ENCODE measurements around the gene CGA. TPM values are rescaled to one million over a fixed set of nuclear protein-coding genes. Genes with fewer than 3 reads are reported as not detected.

CGA gene
- total RNA-seq, 1 experiment from 2014 or later: not detected

GRCh38 chr6:87068795-87069194, 26.1 kb downstream of the CGA start:
- Histone ChIP-seq H3K4me3 (ENCODE audit: low read depth, low read length, poor library complexity, severe bottlenecking) (no peak overlapping the region), H3K27me3 (replicated peaks; ENCODE audit: insufficient read depth, low read depth, low read length, poor library complexity) (no peaks in the 10 kb centered on the region), H3K36me3 (ENCODE audit: insufficient read depth, low read length, poor library complexity, severe bottlenecking) (no peaks in the 10 kb centered on the region), H3K27ac (ENCODE audit: low read depth, low read length, poor library complexity, severe bottlenecking) (no peak overlapping the region), H3K9me3 (ENCODE audit: low read depth, low read length, poor library complexity, severe bottlenecking) (no peaks in the 10 kb centered on the region), H3K4me1 (ENCODE audit: insufficient read depth, low read length, poor library complexity, severe bottlenecking) (no peaks in the 10 kb centered on the region)
- TF ChIP-seq EZH2 (IDR thresholded peaks at IDR 0.05; ENCODE audit: borderline replicate concordance, low read depth, low read length, poor library complexity, severe bottlenecking): no peak
- TF ChIP-seq, protein P1, sequence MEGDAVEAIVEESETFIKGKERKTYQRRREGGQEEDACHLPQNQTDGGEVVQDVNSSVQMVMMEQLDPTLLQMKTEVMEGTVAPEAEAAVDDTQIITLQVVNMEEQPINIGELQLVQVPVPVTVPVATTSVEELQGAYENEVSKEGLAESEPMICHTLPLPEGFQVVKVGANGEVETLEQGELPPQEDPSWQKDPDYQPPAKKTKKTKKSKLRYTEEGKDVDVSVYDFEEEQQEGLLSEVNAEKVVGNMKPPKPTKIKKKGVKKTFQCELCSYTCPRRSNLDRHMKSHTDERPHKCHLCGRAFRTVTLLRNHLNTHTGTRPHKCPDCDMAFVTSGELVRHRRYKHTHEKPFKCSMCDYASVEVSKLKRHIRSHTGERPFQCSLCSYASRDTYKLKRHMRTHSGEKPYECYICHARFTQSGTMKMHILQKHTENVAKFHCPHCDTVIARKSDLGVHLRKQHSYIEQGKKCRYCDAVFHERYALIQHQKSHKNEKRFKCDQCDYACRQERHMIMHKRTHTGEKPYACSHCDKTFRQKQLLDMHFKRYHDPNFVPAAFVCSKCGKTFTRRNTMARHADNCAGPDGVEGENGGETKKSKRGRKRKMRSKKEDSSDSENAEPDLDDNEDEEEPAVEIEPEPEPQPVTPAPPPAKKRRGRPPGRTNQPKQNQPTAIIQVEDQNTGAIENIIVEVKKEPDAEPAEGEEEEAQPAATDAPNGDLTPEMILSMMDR (conservative IDR thresholded peaks at IDR 0.05; ENCODE audit: low read depth, low read length): no peak
- DNase-seq (ENCODE audit: low spot score): no peak
- POLR2A ChIA-PET (ENCODE audit: low non-redundant PET): interaction anchor here (0.6 kb wide), 1 partner anchor 502 kb away, joined by 3 read pairs; no protein-coding TSS in a partner anchor
- CTCF ChIA-PET: no interaction called here
- intact Hi-C loops (cut with micrococcal nuclease; ENCODE audit: unreplicated experiment): loop anchor here (5.0 to 10.0 kb wide), 3 partner anchors 324 to 1804 kb away; no protein-coding TSS in a partner anchor
- no TSS peak for BruUV-seq (replicated peaks)

DNA sequence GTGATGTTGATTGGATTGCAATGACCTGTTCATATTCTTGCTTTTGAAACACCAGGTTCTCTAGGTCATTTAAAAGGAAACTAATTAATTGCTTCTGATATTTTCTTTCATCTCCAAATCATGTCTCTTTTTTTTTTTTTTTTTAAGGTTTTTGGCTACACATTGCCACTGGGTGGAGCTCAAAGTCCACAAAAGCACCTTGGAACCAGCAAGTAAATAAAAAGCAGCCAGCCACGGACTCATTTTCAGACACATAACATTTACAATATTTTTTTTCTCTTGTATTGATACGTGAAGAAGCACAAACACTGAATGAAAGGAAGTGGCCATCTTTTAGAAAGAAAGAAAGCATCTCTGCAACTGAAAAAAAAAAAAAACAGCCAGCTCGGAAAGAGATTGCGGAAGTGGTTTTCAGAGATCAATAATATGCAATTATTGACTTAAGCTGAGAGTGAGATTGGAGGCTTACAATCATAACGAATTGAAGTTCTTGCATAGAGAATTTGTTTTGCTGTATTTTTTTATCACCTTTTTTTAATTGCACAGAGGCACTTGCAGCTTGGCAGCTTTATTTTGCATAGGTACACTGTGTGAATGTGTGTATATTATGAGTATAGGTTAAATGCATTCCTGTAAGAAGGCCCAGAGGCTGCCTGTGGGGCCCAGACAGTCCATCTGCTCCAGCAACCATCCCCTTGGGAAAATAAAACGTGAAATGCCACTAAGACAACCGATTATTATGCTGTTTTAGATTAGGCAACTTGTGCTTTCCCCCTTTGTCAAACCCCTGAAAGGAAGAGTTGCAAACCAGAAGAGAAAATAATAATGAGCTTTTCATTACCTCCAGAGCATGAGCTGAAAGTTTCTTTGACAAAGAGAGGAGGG, 28.2 kb downstream of the CGA start:
- Histone ChIP-seq H3K4me1 (ENCODE audit: insufficient read depth, low read length, poor library complexity, severe bottlenecking) (no peaks in the 10 kb centered on the region), H3K36me3 (ENCODE audit: insufficient read depth, low read length, poor library complexity, severe bottlenecking) (no peaks in the 10 kb centered on the region), H3K27ac (ENCODE audit: low read depth, low read length, poor library complexity, severe bottlenecking) (no peak overlapping the region), H3K4me3 (ENCODE audit: low read depth, low read length, poor library complexity, severe bottlenecking) (no peak overlapping the region), H3K27me3 (replicated peaks; ENCODE audit: insufficient read depth, low read depth, low read length, poor library complexity) (no peaks in the 10 kb centered on the region), H3K9me3 (ENCODE audit: low read depth, low read length, poor library complexity, severe bottlenecking) (no peaks in the 10 kb centered on the region)
- POLR2A ChIA-PET (ENCODE audit: low non-redundant PET): no interaction called here
- no TSS peak for BruUV-seq (replicated peaks)
- intact Hi-C loops (cut with micrococcal nuclease; ENCODE audit: unreplicated experiment): loop anchor here (5.0 to 10.0 kb wide), 3 partner anchors 326 to 1806 kb away; no protein-coding TSS in a partner anchor
- CTCF ChIA-PET: interaction anchor here (0.6 to 1.2 kb wide), 8 partner anchors 13 to 1854 kb away, joined by 3 to 6 read pairs (median 4); no protein-coding TSS in a partner anchor
- TF ChIP-seq, protein P1 (conservative IDR thresholded peaks at IDR 0.05; ENCODE audit: low read depth, low read length): peak; percentile 76
- no peak for TF ChIP-seq EZH2 (IDR thresholded peaks at IDR 0.05; ENCODE audit: borderline replicate concordance, low read depth, low read length, poor library complexity, severe bottlenecking)
- peak; percentile 77 for DNase-seq (ENCODE audit: low spot score)

DNA sequence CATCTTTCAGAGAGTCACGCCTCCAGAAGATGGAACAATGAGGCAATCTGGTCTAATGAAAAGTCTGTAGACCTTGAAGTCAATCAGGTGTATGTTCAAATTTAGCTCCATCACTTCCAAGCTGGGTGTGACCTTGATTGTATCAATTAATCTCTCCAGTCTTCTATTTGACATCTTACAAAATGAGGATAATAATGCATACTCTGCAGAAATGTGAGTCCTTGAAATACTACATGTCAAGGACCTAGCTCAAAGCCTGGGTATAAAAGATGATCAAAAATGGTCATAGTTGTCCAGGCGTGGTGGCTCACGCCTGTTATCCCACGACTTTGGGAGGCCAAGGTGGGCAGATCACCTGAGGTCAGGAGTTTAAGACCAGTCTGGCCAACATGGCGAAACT, 29.8 kb downstream of the CGA start:
- POLR2A ChIA-PET (ENCODE audit: low non-redundant PET): no interaction called here
- Histone ChIP-seq H3K27me3 (replicated peaks; ENCODE audit: insufficient read depth, low read depth, low read length, poor library complexity) (no peaks in the 10 kb centered on the region), H3K9me3 (ENCODE audit: low read depth, low read length, poor library complexity, severe bottlenecking) (no peaks in the 10 kb centered on the region), H3K27ac (ENCODE audit: low read depth, low read length, poor library complexity, severe bottlenecking) (no peak overlapping the region), H3K4me3 (ENCODE audit: low read depth, low read length, poor library complexity, severe bottlenecking) (no peak overlapping the region), H3K36me3 (ENCODE audit: insufficient read depth, low read length, poor library complexity, severe bottlenecking) (no peaks in the 10 kb centered on the region), H3K4me1 (ENCODE audit: insufficient read depth, low read length, poor library complexity, severe bottlenecking) (no peaks in the 10 kb centered on the region)
- intact Hi-C loops (cut with micrococcal nuclease; ENCODE audit: unreplicated experiment): loop anchor here (5.0 to 10.0 kb wide), 3 partner anchors 327 to 1807 kb away; no protein-coding TSS in a partner anchor
- no peak for DNase-seq (ENCODE audit: low spot score)
- no peak for TF ChIP-seq EZH2 (IDR thresholded peaks at IDR 0.05; ENCODE audit: borderline replicate concordance, low read depth, low read length, poor library complexity, severe bottlenecking)
- TF ChIP-seq, protein P1 (conservative IDR thresholded peaks at IDR 0.05; ENCODE audit: low read depth, low read length): no peak
- no TSS peak for BruUV-seq (replicated peaks)
- CTCF ChIA-PET: no interaction called here
